Panc1 (cell line): ENCODE measurements around the gene STARD13. TPM values are rescaled to one million over a fixed set of nuclear protein-coding genes. Genes with fewer than 3 reads are reported as not detected.

Experiments used
- ATAC-seq: fragments of 200-7000 bp; cut with Tn5 transposase; 2 replicates; pipeline ENCODE4 v1.9.1; 2020; ENCODE audit warnings: mild to moderate bottlenecking, moderate library complexity
- BruUV-seq: library from RNA; stranded (reverse); fragments of 400-500 nt; replicated peaks from 2 replicates; lab custom pipeline; 2021; lab: Mats Ljungman, UMichigan
- CTCF ChIA-PET: fragments of 300-600 bp; sonication (Branson Sonifier 250); formaldehyde crosslinking; loops from one replicate; lab custom pipeline; 2022; ENCODE audit warnings: antibody characterized with exemption; lab: Charles Lee
- POLR2A ChIA-PET: fragments of 300-600 bp; sonication (Branson Sonifier 250); formaldehyde crosslinking; loops from one replicate; lab custom pipeline; 2022; ENCODE audit warnings: antibody characterized with exemption; lab: Charles Lee
- DNase-seq: peaks from one replicate; pipeline ENCODE4 v3.0.0-alpha.2; 2010; ENCODE audit warnings: low read depth, low spot score
- H3K27ac ChIP-seq: 2 replicates; pipeline ENCODE4 v1.5.1; 2011; ENCODE audit warnings: mild to moderate bottlenecking, low read length, inconsistent platforms
- H3K27me3 ChIP-seq: fragments of 200-500 bp; sonication (Bioruptor generic); 2 replicates; pipeline ENCODE4 v1.6.0; 2014; ENCODE audit warnings: low read length, inconsistent platforms; ENCODE audit not compliant: control insufficient read depth, insufficient read depth
- H3K36me3 ChIP-seq: fragments of 200-500 bp; sonication (Bioruptor generic); 2 replicates; pipeline ENCODE4 v1.5.1; 2014; ENCODE audit warnings: inconsistent platforms, mild to moderate bottlenecking, low read length, moderate library complexity; ENCODE audit not compliant: control insufficient read depth, insufficient read depth
- H3K4me1 ChIP-seq: 2 replicates; pipeline ENCODE4 v1.5.1; 2011; ENCODE audit warnings: inconsistent platforms, mild to moderate bottlenecking, low read length, moderate library complexity; ENCODE audit not compliant: control insufficient read depth, insufficient read depth
- H3K4me3 ChIP-seq, 2 experiments: 2 replicates each; pipeline ENCODE4 v1.5.1; 2011 to 2012; ENCODE audit warnings: low read depth in 2 of 2, low read length in 2 of 2, mild to moderate bottlenecking in 2 of 2, inconsistent platforms in 1 of 2, moderate library complexity in 1 of 2
- H3K9me3 ChIP-seq: fragments of 200-500 bp; sonication (Bioruptor generic); 2 replicates; pipeline ENCODE4 v1.5.1; 2014; ENCODE audit warnings: low read depth, mild to moderate bottlenecking, inconsistent platforms, low read length, moderate library complexity; ENCODE audit not compliant: control insufficient read depth, insufficient read depth
- CTCF ChIP-seq: fragments of 450-650 bp; IDR thresholded peaks from 2 replicates; pipeline ENCODE4 v1.5.1; 2017; ENCODE audit warnings: mild to moderate bottlenecking
- POLR2AphosphoS5 ChIP-seq: IDR thresholded peaks from 2 replicates; pipeline ENCODE4 v1.6.1; 2012; ENCODE audit warnings: mild to moderate bottlenecking, low read depth, low read length, moderate library complexity
- REST ChIP-seq, 2 experiments: IDR thresholded peaks; 2 replicates each; pipeline ENCODE4 v1.6.1; 2011 to 2012; ENCODE audit warnings: low read depth in 2 of 2, control low read depth in 1 of 2, low read length in 1 of 2, mild to moderate bottlenecking in 1 of 2, moderate library complexity in 1 of 2; ENCODE audit not compliant: insufficient read depth in 1 of 2
- SIN3A ChIP-seq: IDR thresholded peaks from 2 replicates; pipeline ENCODE4 v1.6.1; 2012; ENCODE audit warnings: low read depth, mild to moderate bottlenecking, low read length, moderate library complexity, borderline replicate concordance; ENCODE audit not compliant: insufficient read depth
- TCF7L2 ChIP-seq: IDR thresholded peaks from 2 replicates; pipeline ENCODE4 v1.6.1; 2011; ENCODE audit warnings: mild to moderate bottlenecking, low read depth, low read length, inconsistent platforms
- in situ Hi-C: cut with HindIII; loops from 2 replicates; pipeline ENCODE4 v1.10.0; 2016; ENCODE audit warnings: low sequenced_read_pairs, low pct_unique_long_range_greater_than_20kb
- intact Hi-C: fragments of 100-400 bp; cut with micrococcal nuclease; formaldehyde crosslinking; loops from one replicate; pipeline ENCODE4 v1.10.0; 2022; ENCODE audit not compliant: unreplicated experiment
- total RNA-seq: library from RNA; stranded (reverse); gene quantifications from one replicate; pipeline ENCODE4 v1.2.1, GENCODE V29; 2021; ENCODE audit not compliant: unreplicated experiment

Gene STARD13
- total RNA-seq, 1 experiment from 2014 or later = 6.5 TPM

GRCh38 chr13:33110713-33111413, 174.7 kb downstream of the STARD13 start:
- no peak for DNase-seq
- no peak overlapping the region for H3K4me3 ChIP-seq
- no peaks in the 10 kb centered on the region for H3K27me3 ChIP-seq
- intact Hi-C loops = no loop called here
- no peaks in the 10 kb centered on the region for H3K9me3 ChIP-seq
- TF ChIP-seq POLR2AphosphoS5 (no peak), CTCF (no peak)
- no TSS peak for BruUV-seq
- ChIA-PET POLR2A (no interaction called here), CTCF (no interaction called here)
- no peak overlapping the region for H3K27ac ChIP-seq
- no peaks in the 10 kb centered on the region for H3K4me1 ChIP-seq
- no peak for ATAC-seq
- no peaks in the 10 kb centered on the region for H3K36me3 ChIP-seq
- in situ Hi-C loops = no loop called here

- H3K4me1 ChIP-seq = no peaks in the 10 kb centered on the region
- ChIA-PET CTCF (no interaction called here), POLR2A (no interaction called here)
Measured at GRCh38 chr13:33110386-33110712, 175.2 kb downstream of the STARD13 start.

More at GRCh38 chr13:33110386-33110712, 175.2 kb downstream of the STARD13 start:
- in situ Hi-C loops = no loop called here
- Histone ChIP-seq H3K9me3 (no peaks in the 10 kb centered on the region), H3K36me3 (no peaks in the 10 kb centered on the region), H3K4me3 (no peak overlapping the region), H3K27me3 (no peaks in the 10 kb centered on the region), H3K27ac (no peak overlapping the region)
- TF ChIP-seq REST (IDR thresholded peaks at IDR 0.05; ENCODE audit: insufficient read depth in 1 of 2, low read depth in 2 of 2, low read length in 1 of 2) = no peak
- no peak for TF ChIP-seq SIN3A
- TF ChIP-seq CTCF = no peak
- no peak for TF ChIP-seq POLR2AphosphoS5
- TF ChIP-seq TCF7L2 = no peak
- intact Hi-C loops = no loop called here
- ATAC-seq = no peak
- BruUV-seq = no TSS peak
- no peak for DNase-seq
